Peyer's patch (tissue), 4 donors: ENCODE data around the gene TMEM186. TPM values are rescaled to one million over a fixed set of nuclear protein-coding genes. Genes with fewer than 3 reads are reported as not detected.

Source experiments
- DNase-seq, 3 donors: peaks; one replicate each; pipeline ENCODE4 v3.0.0-alpha.2; 2017 to 2019
- H3K27ac ChIP-seq, 4 donors: fragments of 200-600 bp; sonication (generic); one replicate each; pipeline ENCODE4 v1.5.1; 2016 to 2019
- H3K27me3 ChIP-seq, 2 donors: fragments of 200-600 bp; sonication (generic); one replicate each; pipeline ENCODE4 v1.5.1; 2019
- H3K36me3 ChIP-seq, 3 donors: fragments of 200-600 bp; sonication (generic); one replicate each; pipeline ENCODE4 v1.5.1; 2016 to 2019
- H3K4me1 ChIP-seq, 4 donors: fragments of 200-600 bp; sonication (generic); one replicate each; pipeline ENCODE4 v1.5.1; 2016 to 2019
- H3K4me3 ChIP-seq, 4 donors: fragments of 200-600 bp; sonication (generic); 1 replicate in 3 of 4; 2 replicates in 1 of 4; pipeline ENCODE4 v1.5.1; 2016 to 2019; ENCODE audit warnings: mild to moderate bottlenecking in 1 of 4
- H3K9me3 ChIP-seq, 4 donors: fragments of 200-600 bp; sonication (generic); one replicate each; pipeline ENCODE4 v1.5.1; 2016 to 2019; ENCODE audit warnings: mild to moderate bottlenecking in 1 of 4
- CTCF ChIP-seq, 6 experiments: fragments of 450-650 bp in 4 of 6; fragments of 200-600 bp in 2 of 6; sonication (generic) in 1 of 6; IDR thresholded peaks; one replicate each; pipeline ENCODE4 v1.5.1; 2017 to 2019; ENCODE audit warnings: antibody characterized with exemption in 6 of 6, mild to moderate bottlenecking in 3 of 6, moderate library complexity in 1 of 6
- POLR2A ChIP-seq, 2 donors: fragments of 450-650 bp; IDR thresholded peaks; one replicate each; pipeline ENCODE4 v1.5.1; 2017; ENCODE audit warnings: antibody characterized with exemption in 2 of 2, mild to moderate bottlenecking in 2 of 2, moderate library complexity in 2 of 2
- total RNA-seq, 4 donors: library from RNA; depleted of rRNA; stranded (reverse); fragments of >200 nt; gene quantifications; one replicate each; pipeline ENCODE4 v1.1.0, GENCODE V29; 2016

Gene TMEM186
- total RNA-seq, 4 donors from 2014 or later, result 2.3 to 5.6 (median 4.9) TPM; not detected in 1

- Histone ChIP-seq H3K4me1 (no peaks in the 10 kb centered on the region), H3K9me3 (no peaks in the 10 kb centered on the region), H3K27me3 (no peaks in the 10 kb centered on the region), H3K36me3 (peaks cover 0 to 98% (median 0%) of the 10 kb centered on the region in 3 donors), H3K4me3 (no peak overlapping the region), H3K27ac (no peak overlapping the region)
- no peak for TF ChIP-seq CTCF (IDR thresholded peaks at IDR 0.05)
- TF ChIP-seq POLR2A (IDR thresholded peaks at IDR 0.05), result no peak
- no peak for DNase-seq
Measured at GRCh38 chr16:8812162-8812843, 14.9 kb upstream of the TMEM186 start.

- Histone ChIP-seq H3K27ac (no peak overlapping the region), H3K27me3 (no peaks in the 10 kb centered on the region), H3K36me3 (peaks cover 0 to 99% (median 0%) of the 10 kb centered on the region in 3 donors), H3K4me3 (no peak overlapping the region), H3K4me1 (no peaks in the 10 kb centered on the region), H3K9me3 (no peaks in the 10 kb centered on the region)
- no peak for DNase-seq
- TF ChIP-seq POLR2A (IDR thresholded peaks at IDR 0.05) (no peak), CTCF (IDR thresholded peaks at IDR 0.05) (no peak)
Measured at GRCh38 chr16:8808613-8809353, 11.3 kb upstream of the TMEM186 start.

DNA sequence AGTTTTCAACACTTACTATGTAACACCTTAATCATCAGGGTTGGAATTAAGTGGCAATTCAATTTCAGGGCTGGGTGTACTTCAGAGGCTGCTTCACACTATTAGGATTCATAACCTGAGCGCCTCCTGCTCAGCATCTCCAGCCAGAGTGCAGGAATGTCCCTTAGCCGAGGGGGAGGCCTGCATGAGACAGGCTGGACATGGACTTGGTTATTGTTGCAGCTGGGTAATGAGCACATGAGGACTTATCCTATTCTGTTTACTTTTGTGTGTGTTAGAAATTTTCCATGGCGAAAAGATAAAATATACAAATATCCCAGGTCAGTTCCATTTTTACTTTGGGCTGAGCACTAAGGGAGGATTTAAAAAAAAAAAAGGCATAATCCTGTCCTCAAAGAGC, 10.6 kb upstream of the TMEM186 start:
- no peak overlapping the region for H3K4me3 ChIP-seq
- no peaks in the 10 kb centered on the region for H3K9me3 ChIP-seq
- H3K27me3 ChIP-seq, result no peaks in the 10 kb centered on the region
- no peak for TF ChIP-seq CTCF (IDR thresholded peaks at IDR 0.05)
- no peak for TF ChIP-seq POLR2A (IDR thresholded peaks at IDR 0.05)
- no peak for DNase-seq
- H3K4me1 ChIP-seq, result no peaks in the 10 kb centered on the region
- peaks cover 0 to 99% (median 0%) of the 10 kb centered on the region in 3 donors for H3K36me3 ChIP-seq
- no peak overlapping the region for H3K27ac ChIP-seq

- DNase-seq, result no peak
- H3K4me1 ChIP-seq, result no peaks in the 10 kb centered on the region
- H3K9me3 ChIP-seq, result no peaks in the 10 kb centered on the region
- H3K4me3 ChIP-seq, result no peak overlapping the region
- no peak for TF ChIP-seq CTCF (IDR thresholded peaks at IDR 0.05)
- peaks cover 0 to 99% (median 0%) of the 10 kb centered on the region in 3 donors for H3K36me3 ChIP-seq
- H3K27ac ChIP-seq, result no peak overlapping the region
- H3K27me3 ChIP-seq, result no peaks in the 10 kb centered on the region
Measured at GRCh38 chr16:8807189-8807588, 9.8 kb upstream of the TMEM186 start.

DNA sequence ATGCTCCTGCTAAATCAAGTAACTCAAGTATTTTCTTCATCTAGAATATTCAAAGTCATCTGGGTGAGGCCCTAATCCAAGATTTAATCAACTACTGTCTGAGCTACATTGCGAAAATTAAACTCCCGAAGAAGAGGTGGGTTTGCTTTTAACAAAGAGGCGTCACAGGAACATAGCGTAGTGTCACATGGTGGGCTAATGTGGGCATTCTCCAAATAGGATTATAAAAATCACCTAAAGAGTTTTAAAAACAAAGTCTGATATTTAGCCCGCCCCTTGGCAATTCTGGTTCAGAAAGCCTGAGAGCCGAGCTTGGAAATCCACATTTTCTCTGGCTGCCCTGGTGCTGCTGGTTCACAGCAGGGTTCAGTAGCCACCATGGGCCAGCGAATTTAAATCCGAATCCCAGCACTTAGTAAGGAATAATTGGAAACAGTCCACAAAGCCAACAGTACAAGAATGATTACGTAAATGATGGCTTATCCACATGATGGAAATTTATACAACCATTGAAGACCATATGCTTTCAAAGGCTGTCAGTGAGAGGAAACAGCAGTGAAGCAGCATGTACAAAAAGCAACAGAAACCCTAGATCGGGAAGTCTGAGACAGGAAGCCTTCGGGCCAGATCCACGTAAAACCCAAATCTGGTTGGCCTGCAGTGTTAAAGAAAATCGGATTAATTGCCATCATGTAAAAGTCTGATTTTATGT, 9.0 kb upstream of the TMEM186 start:
- H3K27me3 ChIP-seq, result no peaks in the 10 kb centered on the region
- no peak overlapping the region for H3K27ac ChIP-seq
- peaks cover 0 to 2% (median 0%) of the 10 kb centered on the region in 4 donors for H3K4me1 ChIP-seq
- DNase-seq, result no peak
- peaks cover 0 to 96% (median 0%) of the 10 kb centered on the region in 3 donors for H3K36me3 ChIP-seq
- no peaks in the 10 kb centered on the region for H3K9me3 ChIP-seq
- TF ChIP-seq CTCF (IDR thresholded peaks at IDR 0.05) (no peak), POLR2A (IDR thresholded peaks at IDR 0.05) (no peak)
- no peak overlapping the region for H3K4me3 ChIP-seq
